K562 (cell line): ENCODE data around the gene ARID3B. TPM values are rescaled to one million over a fixed set of nuclear protein-coding genes. Genes with fewer than 3 reads are reported as not detected.

Experiments used
- ATAC-seq: fragments of 200-7000 bp; cut with Tn5 transposase; 3 replicates; pipeline ENCODE4 v1.9.1; 2020; ENCODE audit warnings: moderate library complexity
- BruUV-seq: library from RNA; stranded (reverse); fragments of 400-500 nt; replicated peaks from 2 replicates; lab custom pipeline; 2021; lab: Mats Ljungman, UMichigan
- CTCF ChIA-PET: fragments of 300-600 bp; formaldehyde crosslinking; extraction: SDS; loops from one replicate; lab custom pipeline; 2021; ENCODE audit warnings: low intra/inter-chr PET ratio; lab: Yijun Ruan, JAX
- POLR2A ChIA-PET: fragments of 300-600, 350-650 bp; sonication (Branson Sonifier 250); formaldehyde crosslinking; extraction: SDS; loops from one replicate; lab custom pipeline; 2021; ENCODE audit warnings: antibody characterized with exemption, inconsistent platforms; lab: Yijun Ruan, JAX
- DNase-seq, 4 experiments: peaks; one replicate each; pipeline versions ENCODE4 v3.0.0 to v3.0.0-alpha.2; 2011 to 2018; ENCODE audit warnings: low spot score in 3 of 4, mixed read lengths in 3 of 4; ENCODE audit errors: extremely low read depth in 1 of 4
- FAIRE-seq: peaks from 2 replicates; lab custom pipeline; 2011; peaks lifted over from hg19 to GRCh38; lab: Jason Lieb, UNC
- H2AFZ ChIP-seq: 2 replicates; pipeline ENCODE4 v1.6.0; 2011; ENCODE audit warnings: low read depth, low read length, control low read depth, inconsistent platforms
- H3K27ac ChIP-seq: fragments of 200-600 bp; 3 replicates; pipeline ENCODE4 v1.8.0; 2011; ENCODE audit warnings: low read depth, mild to moderate bottlenecking, control low read depth, inconsistent platforms, low read length, moderate library complexity, mixed read lengths; ENCODE audit errors: extremely low read depth
- H3K27me3 ChIP-seq, 2 experiments: fragments of 300-600 bp in 1 of 2; 2 replicates in 1 of 2; 3 replicates in 1 of 2; pipeline versions ENCODE4 v1.6.0 to v1.8.0; 2011; ENCODE audit warnings: inconsistent platforms in 2 of 2, low read length in 2 of 2, mild to moderate bottlenecking in 1 of 2, mixed read lengths in 1 of 2, moderate library complexity in 1 of 2; ENCODE audit not compliant: control insufficient read depth in 2 of 2, insufficient read depth in 2 of 2
- H3K36me3 ChIP-seq: fragments of 300-600 bp; 3 replicates; pipeline ENCODE4 v1.8.0; 2011; ENCODE audit warnings: mild to moderate bottlenecking, low read length, inconsistent platforms; ENCODE audit not compliant: control insufficient read depth, insufficient read depth
- H3K4me1 ChIP-seq, 2 experiments: fragments of 200-600 bp in 1 of 2; replicated peaks in 1 of 2; 2 replicates in 1 of 2; 3 replicates in 1 of 2; pipeline versions ENCODE4 v1.5.1 to v1.8.0; 2011; ENCODE audit warnings: inconsistent platforms in 2 of 2, low read length in 2 of 2, mild to moderate bottlenecking in 1 of 2, mixed read lengths in 1 of 2, moderate library complexity in 1 of 2; ENCODE audit not compliant: control insufficient read depth in 2 of 2, insufficient read depth in 2 of 2
- H3K4me2 ChIP-seq: 2 replicates; pipeline ENCODE4 v1.6.1; 2011; ENCODE audit warnings: low read length, control low read depth, inconsistent platforms, mixed read lengths; ENCODE audit not compliant: insufficient read depth
- H3K4me3 ChIP-seq: fragments of 200-600 bp; sonication (generic), shearing (Covaris generic); 2 replicates; pipeline ENCODE4 v1.5.1; 2016; ENCODE audit warnings: control low read depth, inconsistent platforms
- H3K79me2 ChIP-seq: fragments of 200-600 bp; 3 replicates; pipeline ENCODE4 v1.8.0; 2011; ENCODE audit warnings: low read length, inconsistent platforms; ENCODE audit not compliant: control insufficient read depth, insufficient read depth
- H3K9ac ChIP-seq, 2 experiments: 2 replicates each; pipeline versions ENCODE4 v1.6.0 to v1.6.1; 2011; ENCODE audit warnings: low read depth in 2 of 2, low read length in 2 of 2, control low read depth in 1 of 2, inconsistent platforms in 1 of 2, mild to moderate bottlenecking in 1 of 2, mixed read lengths in 1 of 2; ENCODE audit not compliant: insufficient read depth in 1 of 2
- H3K9me1 ChIP-seq: one replicate; pipeline ENCODE4 v1.6.0; 2011; ENCODE audit warnings: inconsistent platforms, mild to moderate bottlenecking, low read length, moderate library complexity; ENCODE audit not compliant: control insufficient read depth, insufficient read depth
- H3K9me3 ChIP-seq: replicated peaks from 2 replicates; pipeline ENCODE4 v1.5.1; 2011; ENCODE audit warnings: low read depth, low read length, inconsistent platforms; ENCODE audit not compliant: control insufficient read depth, insufficient read depth
- H4K20me1 ChIP-seq: replicated peaks from 2 replicates; pipeline ENCODE4 v1.6.1; 2011; ENCODE audit warnings: low read length, inconsistent platforms, mixed read lengths; ENCODE audit not compliant: control insufficient read depth, insufficient read depth
- ATF7 ChIP-seq: fragments of 450-650 bp; IDR thresholded peaks from 2 replicates; pipeline ENCODE4 v1.7.1; 2014; ENCODE audit warnings: mild to moderate bottlenecking, moderate library complexity
- E2F1 ChIP-seq: sonication (generic); formaldehyde crosslinking; IDR thresholded peaks from 2 replicates; pipeline ENCODE4 v1.8.1; 2023; ENCODE audit warnings: mild to moderate bottlenecking, missing genetic modification reagents, moderate library complexity
- E2F4 ChIP-seq: sonication (generic); formaldehyde crosslinking; IDR thresholded peaks from 2 replicates; pipeline ENCODE4 v1.8.0; 2022; ENCODE audit warnings: mild to moderate bottlenecking, low read depth, missing genetic modification reagents
- HMGXB4 ChIP-seq: sonication (generic); formaldehyde crosslinking; IDR thresholded peaks from 2 replicates; pipeline ENCODE4 v1.8.1; 2023; ENCODE audit warnings: mild to moderate bottlenecking, missing genetic modification reagents
- MAFK ChIP-seq: IDR thresholded peaks from 2 replicates; pipeline ENCODE4 v1.6.1; 2011; ENCODE audit warnings: low read length, improper control_type of control experiment
- NCOA1 ChIP-seq: fragments of 450-650 bp; IDR thresholded peaks from 2 replicates; pipeline ENCODE4 v1.6.1; 2016; ENCODE audit warnings: low read depth
- PHTF2 ChIP-seq: fragments of 250-450 bp; sonication (Bioruptor Pico); IDR thresholded peaks from 2 replicates; pipeline ENCODE4 v1.5.0; 2021; ENCODE audit warnings: mild to moderate bottlenecking
- ZBTB2 ChIP-seq: fragments of 450-650 bp; IDR thresholded peaks from 2 replicates; pipeline ENCODE4 v1.6.1; 2016; ENCODE audit warnings: antibody characterized with exemption
- ZNF239 ChIP-seq: fragments of 250-450 bp; sonication (Bioruptor Pico); IDR thresholded peaks from 2 replicates; pipeline ENCODE4 v1.4.0; 2020; ENCODE audit warnings: mild to moderate bottlenecking
- ZNF384 ChIP-seq: IDR thresholded peaks from 2 replicates; pipeline ENCODE4 v1.6.1; 2012; ENCODE audit warnings: low read depth, low read length, improper control_type of control experiment
- ZNF584 ChIP-seq: fragments of 200-800 bp; sonication (Bioruptor generic); IDR thresholded peaks from 2 replicates; pipeline ENCODE4 v1.6.1; 2016; ENCODE audit warnings: low read depth, mild to moderate bottlenecking, missing genetic modification characterization, missing compliant biosample characterization
- WGBS: fragments of 100-300 bp; shearing (Covaris generic); methylation state at CpG from one replicate; pipeline ENCODE4 v1.1.6; 2016; ENCODE audit warnings: low coverage, mixed read lengths; ENCODE audit not compliant: insufficient coverage; ENCODE audit errors: missing lambda C conversion rate; 5-methylcytosine and 5-hydroxymethylcytosine counted together
- in situ Hi-C: fragments of 300-500 bp; cut with MboI; formaldehyde crosslinking; loops from 4 replicates; pipeline ENCODE4 v1.15.0; 2018; ENCODE audit warnings: inconsistent platforms, mixed read lengths
- intact Hi-C: fragments of 100-400 bp; cut with micrococcal nuclease; formaldehyde crosslinking; loops from 2 replicates; pipeline ENCODE4 v1.14.2; 2022
- polyA plus RNA-seq, 8 experiments: library from polyadenylated mRNA; depleted of rRNA in 4 of 8; stranded (reverse) in 5 of 8; unstranded in 3 of 8; fragments of >200 nt; fragmentation: Nextera tagmentation in 2 of 8; fragmentation: Illumina TruSeq in 1 of 8; extraction: Ambion mirVana in 2 of 8; extraction: Trizol in 1 of 8; gene quantifications; 2 replicates each; pipeline versions ENCODE4 v1.2.1 to v1.2.3, GENCODE V29; 2011 to 2014; ENCODE audit warnings: inconsistent platforms in 1 of 8, missing spikeins in 1 of 8
- total RNA-seq, 7 experiments: library from RNA; depleted of rRNA in 6 of 7; stranded (reverse); fragments of >200 nt in 6 of 7; fragmentation: Illumina TruSeq in 2 of 7; extraction: Trizol in 2 of 7; gene quantifications; 2 replicates each; pipeline versions ENCODE4 v1.2.1 to v1.2.3, GENCODE V29; 2011 to 2021; ENCODE audit warnings: low replicate concordance in 1 of 7

ARID3B gene
- total and polyA plus RNA-seq, 9 of the 15 experiments (the other 6 are each of a cell fraction or from before 2014, with no cell fraction given): 0.32 to 15.1 (median 7.1) TPM

- DNase-seq (no peak), ATAC-seq (no peak), FAIRE-seq (no peak)
- Histone ChIP-seq H3K4me2 (no peak overlapping the region), H3K27ac (no peak overlapping the region), H3K4me3 (no peak overlapping the region), H3K36me3 (peaks cover 99% of the 10 kb centered on the region), H3K9me1 (peaks cover 11% of the 10 kb centered on the region), H3K9me3 (no peaks in the 10 kb centered on the region), H2AFZ (no peak overlapping the region), H3K4me1 (peaks cover 0 to 11% of the 10 kb centered on the region in 2 experiments; a peak in 2 of 5 replicates), H3K27me3 (no peaks in the 10 kb centered on the region), H3K79me2 (peaks cover 14% of the 10 kb centered on the region), H4K20me1 (peaks cover 25% of the 10 kb centered on the region), H3K9ac (no peak overlapping the region)
- in situ Hi-C loops: no loop called here
- 91% methylated on average over 6 of the region's 6 CpGs for WGBS
- ChIA-PET POLR2A (interaction anchor here (0.6 to 2.0 kb wide), 4 partner anchors 8 to 145 kb away, joined by 3 to 19 read pairs (median 4); partner anchors contain the start of gene ARID3B), CTCF (no interaction called here)
- intact Hi-C loops: no loop called here
- TF ChIP-seq NCOA1: no peak
- TF ChIP-seq ZNF384: no peak
- BruUV-seq: no TSS peak
Observed at GRCh38 chr15:74625693-74626092, 84.7 kb downstream of the ARID3B start.

- no peaks in the 10 kb centered on the region for H3K27me3 ChIP-seq
- peaks cover 5% of the 10 kb centered on the region for H3K9me1 ChIP-seq
- intact Hi-C loops: no loop called here
- H3K9ac ChIP-seq: no peak overlapping the region
- no peak overlapping the region for H3K4me2 ChIP-seq
- ChIA-PET POLR2A (interaction anchor here (0.6 to 2.0 kb wide), 8 partner anchors 9 to 1656 kb away, joined by 3 to 19 read pairs (median 4); partner anchors contain the start of gene CLK3), CTCF (no interaction called here)
- DNase-seq (no peak), FAIRE-seq (no peak), ATAC-seq (no peak)
- H3K9me3 ChIP-seq: no peaks in the 10 kb centered on the region
- 97% methylated on average over 7 of the region's 7 CpGs for WGBS
- H3K27ac ChIP-seq: no peak overlapping the region; the same call in 2 of the 3 replicates
- in situ Hi-C loops: no loop called here
- H3K4me1 ChIP-seq: peaks cover 0 to 6% of the 10 kb centered on the region in 2 experiments; a peak in 2 of 5 replicates
- H3K4me3 ChIP-seq: no peak overlapping the region
- H3K79me2 ChIP-seq: peaks cover 7% of the 10 kb centered on the region; the same call in 2 of the 3 replicates
- no TSS peak for BruUV-seq
- no peak overlapping the region for H2AFZ ChIP-seq
- peaks cover 23% of the 10 kb centered on the region for H4K20me1 ChIP-seq
- H3K36me3 ChIP-seq: peaks cover 99% of the 10 kb centered on the region
- TF ChIP-seq E2F4 (CRISPR knock-in tag): no peak
- no peak for TF ChIP-seq ZNF239 (CRISPR knock-in tag)
- no peak for TF ChIP-seq ZBTB2
- TF ChIP-seq ZNF584: no peak
- no peak for TF ChIP-seq MAFK
- no peak for TF ChIP-seq HMGXB4
- no peak for TF ChIP-seq PHTF2
- no peak for TF ChIP-seq E2F1 (CRISPR knock-in tag)
- no peak for TF ChIP-seq ATF7
Observed at GRCh38 chr15:74626336-74626735, 85.3 kb downstream of the ARID3B start.
